B cell (primary cell): ENCODE measurements around the gene UQCC5.

ENCODE experiments used
- CTCF ChIP-seq: fragments of 200-600 bp; IDR thresholded peaks from one replicate; pipeline ENCODE4 v1.8.0; 2022; ENCODE audit warnings: antibody characterized with exemption, mild to moderate bottlenecking
- EZH2 ChIP-seq: IDR thresholded peaks from 2 replicates; pipeline ENCODE4 v1.6.1; 2012; ENCODE audit warnings: borderline replicate concordance, low read depth, mild to moderate bottlenecking, moderate library complexity, low read length; ENCODE audit not compliant: insufficient read depth, poor library complexity, severe bottlenecking

GRCh38 chr3:52555056-52555455, 18.7 kb downstream of the UQCC5 start:
- no peak for TF ChIP-seq CTCF
- TF ChIP-seq EZH2, result no peak
